ENCODE data around the gene SIGLEC7.

SIGLEC7 gene

DNA sequence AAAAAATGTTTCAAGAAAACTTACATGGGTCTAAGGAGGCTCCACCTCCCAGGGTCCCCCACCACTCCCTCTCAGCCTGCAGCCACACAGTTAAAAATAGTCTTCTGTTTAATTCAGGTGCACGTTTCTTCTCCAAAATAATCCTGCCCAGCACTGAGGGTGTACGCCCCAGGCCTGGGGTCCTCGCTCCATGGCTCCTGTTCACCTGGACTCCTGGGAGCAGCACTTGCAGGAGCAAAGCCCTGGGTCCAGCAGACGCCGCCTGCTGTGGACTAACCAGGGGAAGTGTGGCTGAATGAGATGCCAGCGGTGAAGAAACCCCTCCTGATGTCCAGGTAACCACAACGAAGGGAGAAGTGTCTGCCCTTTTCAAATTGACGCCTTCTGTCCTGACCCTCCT, 41.5 kb downstream of the SIGLEC7 start:
- Histone ChIP-seq H3K36me3 (ENCODE audit: control insufficient read depth, insufficient read depth, low read length) (no peaks in the 10 kb centered on the region), H3K9ac (ENCODE audit: low read depth, low read length) (no peak overlapping the region), H3K4me3 (ENCODE audit: low read depth, low read length) (no peak overlapping the region), H3K9me3 (ENCODE audit: control insufficient read depth, insufficient read depth, low read length) (no peaks in the 10 kb centered on the region), H3K27me3 (ENCODE audit: control insufficient read depth, insufficient read depth, low read length) (peaks cover 11% of the 10 kb centered on the region), H3K4me1 (ENCODE audit: control insufficient read depth, insufficient read depth, low read length) (no peaks in the 10 kb centered on the region)

DNA sequence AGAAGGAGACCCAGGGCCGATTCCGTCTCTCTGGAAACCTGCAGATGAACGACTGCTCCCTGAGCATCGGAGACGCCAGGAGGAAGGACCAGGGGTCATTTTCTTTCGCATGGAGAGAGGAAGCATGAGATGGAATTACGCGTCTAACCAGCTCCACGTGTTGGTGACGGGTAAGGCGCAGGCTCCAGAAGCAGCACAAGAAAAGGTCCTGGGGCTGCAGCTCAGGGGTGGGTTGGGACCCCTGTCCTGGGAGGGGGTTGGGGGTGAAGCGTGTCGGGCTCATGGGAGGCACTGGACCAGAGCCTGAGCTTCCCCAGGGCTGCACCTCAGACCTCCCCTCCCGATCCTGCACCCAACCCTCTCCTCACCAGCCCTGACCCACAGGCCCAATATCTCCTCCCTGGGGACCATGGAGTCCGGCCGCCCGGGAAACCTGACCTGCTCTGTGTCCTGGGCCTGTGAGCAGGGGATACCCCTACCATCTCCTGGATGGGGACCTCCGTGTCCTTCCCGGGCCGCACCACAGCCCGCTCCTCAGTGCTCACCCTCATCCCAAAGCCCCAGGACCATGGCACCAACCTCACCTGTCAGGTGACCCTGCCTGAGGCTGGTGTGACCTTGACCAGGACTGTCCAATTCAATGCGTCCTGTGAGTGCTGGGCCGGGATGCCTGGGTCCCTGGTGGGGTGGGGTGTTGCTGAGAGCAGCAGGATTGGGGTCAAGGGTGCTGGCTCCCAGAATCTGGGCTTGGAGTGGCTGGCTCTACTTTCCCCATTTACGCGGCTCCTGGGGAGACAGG, 43.2 kb downstream of the SIGLEC7 start:
- Histone ChIP-seq H3K9me3 (ENCODE audit: control insufficient read depth, insufficient read depth, low read length) (no peaks in the 10 kb centered on the region), H3K27me3 (ENCODE audit: control insufficient read depth, insufficient read depth, low read length) (peaks cover 10% of the 10 kb centered on the region), H3K9ac (ENCODE audit: low read depth, low read length) (no peak overlapping the region), H3K4me3 (ENCODE audit: low read depth, low read length) (no peak overlapping the region), H3K4me1 (ENCODE audit: control insufficient read depth, insufficient read depth, low read length) (no peaks in the 10 kb centered on the region), H3K36me3 (ENCODE audit: control insufficient read depth, insufficient read depth, low read length) (no peaks in the 10 kb centered on the region)

DNA sequence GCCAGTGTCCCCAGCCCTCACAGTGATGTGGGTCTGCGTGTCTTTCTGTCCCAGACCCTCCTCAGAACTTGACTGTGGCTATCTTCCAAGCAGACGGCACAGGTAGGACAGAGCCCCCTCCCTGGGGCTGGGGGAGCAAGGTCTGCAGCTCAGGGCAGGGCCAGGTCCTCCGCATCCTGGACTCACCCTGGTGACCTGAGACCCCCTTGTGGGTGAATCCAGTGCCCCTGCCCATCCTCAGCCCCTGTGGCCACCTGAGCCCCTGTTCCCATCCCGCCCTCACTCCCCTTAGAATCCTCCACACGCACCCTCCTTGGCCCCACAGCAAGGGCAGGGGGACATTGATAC, 43.7 kb downstream of the SIGLEC7 start:
- Histone ChIP-seq H3K9ac (ENCODE audit: low read depth, low read length) (no peak overlapping the region), H3K9me3 (ENCODE audit: control insufficient read depth, insufficient read depth, low read length) (no peaks in the 10 kb centered on the region), H3K4me3 (ENCODE audit: low read depth, low read length) (no peak overlapping the region), H3K4me1 (ENCODE audit: control insufficient read depth, insufficient read depth, low read length) (no peaks in the 10 kb centered on the region), H3K27me3 (ENCODE audit: control insufficient read depth, insufficient read depth, low read length) (peaks cover 10% of the 10 kb centered on the region), H3K36me3 (ENCODE audit: control insufficient read depth, insufficient read depth, low read length) (no peaks in the 10 kb centered on the region)

DNA sequence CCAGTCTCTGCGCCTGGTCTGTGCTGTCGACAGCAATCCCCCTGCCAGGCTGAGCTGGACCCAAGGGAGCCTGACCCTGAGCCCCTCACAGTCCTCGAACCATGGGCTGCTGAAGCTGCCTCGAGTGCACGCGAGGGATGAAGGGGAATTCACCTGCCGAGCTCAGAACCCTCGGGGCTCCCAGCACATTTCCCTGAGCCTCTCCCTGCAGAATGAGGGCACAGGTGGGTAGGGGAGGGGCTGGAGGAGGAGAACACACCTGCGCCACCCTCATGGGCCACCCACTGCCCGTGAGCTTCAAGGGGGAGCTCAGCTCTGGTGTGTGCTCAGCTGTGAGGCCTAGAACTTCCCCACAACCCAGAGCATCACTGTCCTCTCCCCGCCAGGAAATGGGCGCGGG, 44.2 kb downstream of the SIGLEC7 start:
- Histone ChIP-seq H3K9ac (ENCODE audit: low read depth, low read length) (no peak overlapping the region), H3K4me1 (ENCODE audit: control insufficient read depth, insufficient read depth, low read length) (no peaks in the 10 kb centered on the region), H3K36me3 (ENCODE audit: control insufficient read depth, insufficient read depth, low read length) (no peaks in the 10 kb centered on the region), H3K27me3 (ENCODE audit: control insufficient read depth, insufficient read depth, low read length) (peaks cover 10% of the 10 kb centered on the region), H3K4me3 (ENCODE audit: low read depth, low read length) (no peak overlapping the region), H3K9me3 (ENCODE audit: control insufficient read depth, insufficient read depth, low read length) (no peaks in the 10 kb centered on the region)

DNA sequence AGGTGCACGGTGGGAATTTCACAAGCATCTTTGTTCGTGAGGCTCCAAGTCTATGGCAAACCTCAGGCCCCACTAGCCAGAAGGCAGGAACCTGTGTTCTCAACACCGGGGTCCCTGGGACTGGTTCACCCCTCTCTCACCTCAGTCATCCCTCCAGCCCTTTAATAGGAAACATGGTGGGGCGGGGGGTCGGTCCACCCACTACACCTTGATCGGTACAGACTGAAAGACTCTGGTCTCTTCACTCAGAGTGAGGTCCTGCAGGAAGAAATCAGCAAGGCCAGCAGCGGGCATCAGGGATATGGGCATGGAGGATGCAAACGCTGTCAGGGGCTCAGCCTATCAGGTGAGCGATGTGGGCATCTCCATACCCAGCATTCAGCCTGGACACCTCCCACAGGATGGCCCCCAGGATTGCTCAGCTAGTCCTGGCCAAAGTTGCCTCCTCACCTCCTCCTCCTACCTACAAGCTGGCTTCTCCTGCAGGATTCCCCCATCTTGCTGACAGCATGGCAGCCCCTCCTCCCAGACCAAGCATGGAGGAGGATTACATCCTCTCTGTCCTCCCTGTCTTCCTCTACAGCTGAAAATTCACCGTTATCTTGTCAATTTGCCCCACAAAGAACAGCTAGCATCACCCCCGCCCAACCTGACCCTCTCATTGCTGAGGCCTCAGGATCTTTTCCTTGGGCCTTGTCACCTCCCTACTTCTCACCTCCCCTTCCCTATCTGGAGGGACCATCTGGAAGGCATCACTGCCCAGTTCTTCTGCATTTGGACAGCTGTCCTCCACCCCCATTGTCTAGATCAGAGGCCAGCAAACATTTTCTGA, 45.5 kb downstream of the SIGLEC7 start:
- Histone ChIP-seq H3K9ac (ENCODE audit: low read depth, low read length) (no peak overlapping the region), H3K4me3 (ENCODE audit: low read depth, low read length) (no peak overlapping the region), H3K36me3 (ENCODE audit: control insufficient read depth, insufficient read depth, low read length) (no peaks in the 10 kb centered on the region), H3K27me3 (ENCODE audit: control insufficient read depth, insufficient read depth, low read length) (peaks cover 8% of the 10 kb centered on the region), H3K9me3 (ENCODE audit: control insufficient read depth, insufficient read depth, low read length) (no peaks in the 10 kb centered on the region), H3K4me1 (ENCODE audit: control insufficient read depth, insufficient read depth, low read length) (no peaks in the 10 kb centered on the region)

DNA sequence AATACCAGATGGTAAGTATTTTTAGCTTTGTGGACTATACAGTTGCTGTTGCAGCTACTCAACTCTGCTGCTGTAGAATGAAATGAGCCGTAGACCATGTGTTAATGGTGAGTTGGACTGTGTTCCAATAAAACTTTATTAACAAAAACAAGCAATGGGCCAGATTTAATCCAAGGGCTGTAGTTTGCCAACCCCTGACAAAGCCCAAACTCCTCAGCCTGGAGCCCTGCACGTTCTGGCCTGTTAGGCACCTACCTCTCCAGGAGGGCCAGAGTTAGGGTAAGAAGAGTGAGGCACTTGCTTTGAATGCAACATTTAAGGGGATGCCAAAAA, 46.1 kb downstream of the SIGLEC7 start:
- H3K4me1 ChIP-seq (ENCODE audit: control insufficient read depth, insufficient read depth, low read length) = no peaks in the 10 kb centered on the region
- no peaks in the 10 kb centered on the region for H3K36me3 ChIP-seq (ENCODE audit: control insufficient read depth, insufficient read depth, low read length)
- no peaks in the 10 kb centered on the region for H3K9me3 ChIP-seq (ENCODE audit: control insufficient read depth, insufficient read depth, low read length)
- H3K4me3 ChIP-seq (ENCODE audit: low read depth, low read length) = no peak overlapping the region
- H3K9ac ChIP-seq (ENCODE audit: low read depth, low read length) = no peak overlapping the region
- peaks cover 8% of the 10 kb centered on the region for H3K27me3 ChIP-seq (ENCODE audit: control insufficient read depth, insufficient read depth, low read length)

DNA sequence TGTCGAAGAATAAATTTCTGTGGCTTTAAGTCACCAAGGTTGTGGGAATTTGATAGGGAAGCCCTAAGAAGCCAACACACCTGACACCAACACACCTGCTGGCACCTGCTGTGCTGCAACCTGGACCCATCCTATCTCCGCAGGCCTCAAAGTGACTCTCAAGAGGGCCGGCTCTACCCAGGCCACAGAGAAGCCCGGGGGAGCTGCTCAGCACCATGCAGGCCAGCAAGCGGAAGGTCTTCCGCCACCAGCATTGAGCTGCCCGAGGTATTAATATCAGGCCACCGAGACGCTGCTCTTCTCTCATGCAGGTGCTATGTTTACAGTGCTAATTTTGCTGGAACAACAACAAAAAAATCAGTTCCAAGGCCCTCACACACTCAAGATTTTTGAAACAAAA, 50.6 kb downstream of the SIGLEC7 start:
- Histone ChIP-seq H3K27me3 (ENCODE audit: control insufficient read depth, insufficient read depth, low read length) (no peaks in the 10 kb centered on the region), H3K9ac (ENCODE audit: low read depth, low read length) (no peak overlapping the region), H3K4me1 (ENCODE audit: control insufficient read depth, insufficient read depth, low read length) (no peaks in the 10 kb centered on the region), H3K4me3 (ENCODE audit: low read depth, low read length) (no peak overlapping the region), H3K36me3 (ENCODE audit: control insufficient read depth, insufficient read depth, low read length) (no peaks in the 10 kb centered on the region), H3K9me3 (ENCODE audit: control insufficient read depth, insufficient read depth, low read length) (no peaks in the 10 kb centered on the region)

DNA sequence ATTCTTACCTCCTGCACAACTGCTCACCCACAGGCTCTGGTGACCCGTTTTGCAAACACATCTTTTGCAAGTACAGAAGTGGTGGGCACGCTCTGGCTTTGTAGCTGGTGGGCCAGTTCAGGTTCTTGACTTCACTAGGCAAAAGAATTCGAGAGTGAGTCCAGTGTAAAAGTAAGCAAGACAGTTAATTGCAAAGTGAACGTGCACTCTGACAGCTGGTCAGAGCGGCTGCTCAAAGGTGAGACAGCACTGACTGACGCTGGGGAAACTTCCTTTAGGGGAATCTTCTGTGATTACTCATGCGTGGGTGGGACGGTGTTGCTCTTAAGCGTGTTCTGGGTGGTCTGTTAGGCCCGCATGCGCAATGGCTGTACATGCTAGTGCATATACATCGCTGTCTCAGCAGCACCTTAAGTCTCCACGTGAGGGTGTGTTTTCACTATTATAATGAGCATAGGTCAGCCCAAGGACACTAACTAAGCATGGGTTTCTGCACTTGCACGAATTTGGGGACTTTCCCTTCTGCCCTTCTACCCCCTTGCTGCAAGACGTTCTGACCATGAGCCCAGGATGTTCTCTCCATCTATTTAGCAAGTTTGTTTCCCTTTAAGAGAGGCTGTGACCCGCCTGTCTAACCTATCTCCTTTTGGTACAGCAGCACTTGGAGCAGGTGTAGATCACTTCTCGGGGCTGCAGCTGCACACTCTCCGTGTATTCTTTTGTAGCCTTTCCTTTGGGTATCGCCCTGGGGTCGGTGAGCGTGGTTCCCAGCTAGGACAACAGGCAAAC, 52.6 kb downstream of the SIGLEC7 start:
- Histone ChIP-seq H3K9ac (ENCODE audit: low read depth, low read length) (no peak overlapping the region), H3K36me3 (ENCODE audit: control insufficient read depth, insufficient read depth, low read length) (no peaks in the 10 kb centered on the region), H3K9me3 (ENCODE audit: control insufficient read depth, insufficient read depth, low read length) (no peaks in the 10 kb centered on the region), H3K4me3 (ENCODE audit: low read depth, low read length) (no peak overlapping the region), H3K27me3 (ENCODE audit: control insufficient read depth, insufficient read depth, low read length) (no peaks in the 10 kb centered on the region), H3K4me1 (ENCODE audit: control insufficient read depth, insufficient read depth, low read length) (no peaks in the 10 kb centered on the region)

DNA sequence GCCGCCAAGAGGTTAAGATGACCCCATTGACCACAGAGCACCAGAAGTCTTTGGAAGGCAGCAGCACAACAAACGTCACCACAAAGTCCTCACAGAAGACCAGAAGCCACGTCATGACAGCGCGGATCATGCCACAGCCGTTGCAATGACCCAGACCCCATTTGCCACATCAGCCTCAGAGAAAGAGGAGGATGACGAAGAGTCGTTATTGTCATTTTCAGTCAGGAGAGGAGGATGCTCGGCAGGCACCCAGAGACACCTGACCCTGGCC, 53.1 kb downstream of the SIGLEC7 start:
- no peaks in the 10 kb centered on the region for H3K27me3 ChIP-seq (ENCODE audit: control insufficient read depth, insufficient read depth, low read length)
- no peak overlapping the region for H3K9ac ChIP-seq (ENCODE audit: low read depth, low read length)
- no peaks in the 10 kb centered on the region for H3K4me1 ChIP-seq (ENCODE audit: control insufficient read depth, insufficient read depth, low read length)
- no peaks in the 10 kb centered on the region for H3K9me3 ChIP-seq (ENCODE audit: control insufficient read depth, insufficient read depth, low read length)
- H3K4me3 ChIP-seq (ENCODE audit: low read depth, low read length) = no peak overlapping the region
- H3K36me3 ChIP-seq (ENCODE audit: control insufficient read depth, insufficient read depth, low read length) = no peaks in the 10 kb centered on the region

DNA sequence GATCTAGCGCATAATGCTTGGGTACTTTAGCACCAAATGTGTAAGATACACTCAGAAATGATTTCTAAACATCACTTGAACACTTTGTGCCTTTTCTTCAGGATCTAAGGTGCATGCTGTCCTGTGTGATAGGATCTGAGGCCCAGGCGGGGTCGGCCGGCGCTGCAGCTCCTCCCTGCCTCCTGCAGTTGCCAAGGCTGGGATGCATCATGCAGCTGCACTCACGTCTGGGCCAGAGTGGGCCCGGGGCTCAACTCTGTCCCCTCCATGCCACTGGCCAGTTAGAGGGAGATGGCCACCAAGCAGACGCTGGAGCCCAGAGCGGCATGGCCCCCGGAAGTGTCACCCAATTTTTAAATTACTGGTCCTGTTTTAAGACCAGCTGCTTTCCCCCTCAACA, 53.5 kb downstream of the SIGLEC7 start:
- Histone ChIP-seq H3K27me3 (ENCODE audit: control insufficient read depth, insufficient read depth, low read length) (no peaks in the 10 kb centered on the region), H3K4me3 (ENCODE audit: low read depth, low read length) (no peak overlapping the region), H3K36me3 (ENCODE audit: control insufficient read depth, insufficient read depth, low read length) (no peaks in the 10 kb centered on the region), H3K9ac (ENCODE audit: low read depth, low read length) (no peak overlapping the region), H3K9me3 (ENCODE audit: control insufficient read depth, insufficient read depth, low read length) (no peaks in the 10 kb centered on the region), H3K4me1 (ENCODE audit: control insufficient read depth, insufficient read depth, low read length) (no peaks in the 10 kb centered on the region)

DNA sequence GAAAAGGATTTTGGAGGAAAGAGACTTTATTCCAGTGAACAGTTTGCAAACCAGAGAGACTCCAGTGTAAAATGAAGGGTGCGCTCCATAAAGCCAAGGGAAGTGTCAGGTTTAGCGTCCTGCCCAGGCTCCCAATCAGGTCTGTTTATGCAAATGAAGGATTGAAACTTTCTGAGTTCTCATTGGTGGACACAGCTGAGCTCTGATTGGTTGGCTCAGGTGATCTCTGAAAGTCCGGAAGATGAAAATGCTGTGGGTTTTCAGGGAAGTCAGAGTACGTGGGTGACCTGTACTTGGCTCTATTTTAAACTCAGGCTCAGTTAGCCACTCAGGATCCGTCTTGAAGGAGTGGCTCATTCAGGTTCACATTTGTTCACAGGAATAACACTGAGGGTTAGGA, 54.1 kb downstream of the SIGLEC7 start:
- H3K4me3 ChIP-seq (ENCODE audit: low read depth, low read length) = no peak overlapping the region
- no peaks in the 10 kb centered on the region for H3K36me3 ChIP-seq (ENCODE audit: control insufficient read depth, insufficient read depth, low read length)
- H3K27me3 ChIP-seq (ENCODE audit: control insufficient read depth, insufficient read depth, low read length) = no peaks in the 10 kb centered on the region
- no peak overlapping the region for H3K9ac ChIP-seq (ENCODE audit: low read depth, low read length)
- no peaks in the 10 kb centered on the region for H3K4me1 ChIP-seq (ENCODE audit: control insufficient read depth, insufficient read depth, low read length)
- H3K9me3 ChIP-seq (ENCODE audit: control insufficient read depth, insufficient read depth, low read length) = no peaks in the 10 kb centered on the region

DNA sequence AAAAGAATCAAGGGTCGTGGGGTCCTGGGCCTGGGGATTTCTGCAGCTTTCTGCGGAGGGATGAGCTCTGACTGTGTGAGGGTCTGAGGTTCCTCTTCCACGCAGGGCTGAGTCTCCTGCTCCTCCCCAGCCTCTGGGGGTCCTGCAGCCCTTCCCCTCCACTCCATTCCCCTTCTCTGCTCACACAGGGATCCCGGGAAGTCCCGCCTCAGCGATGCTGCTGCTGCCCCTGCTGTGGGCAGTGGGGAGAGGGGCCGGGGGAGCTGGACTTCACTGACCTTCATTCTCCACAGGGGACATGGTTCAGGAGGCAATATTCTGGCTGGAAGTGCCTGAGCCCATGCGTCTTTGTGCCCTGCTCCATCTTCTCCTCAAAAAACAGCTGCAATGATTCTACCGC, 56.5 kb downstream of the SIGLEC7 start:
- H3K9ac ChIP-seq (ENCODE audit: low read depth, low read length) = no peak overlapping the region
- no peaks in the 10 kb centered on the region for H3K27me3 ChIP-seq (ENCODE audit: control insufficient read depth, insufficient read depth, low read length)
- H3K36me3 ChIP-seq (ENCODE audit: control insufficient read depth, insufficient read depth, low read length) = no peaks in the 10 kb centered on the region
- H3K4me1 ChIP-seq (ENCODE audit: control insufficient read depth, insufficient read depth, low read length) = no peaks in the 10 kb centered on the region
- H3K9me3 ChIP-seq (ENCODE audit: control insufficient read depth, insufficient read depth, low read length) = no peaks in the 10 kb centered on the region
- H3K4me3 ChIP-seq (ENCODE audit: low read depth, low read length) = no peak overlapping the region

Measured in iPS-15b (cell line).